ENCODE results near the gene OBSL1.

DNA sequence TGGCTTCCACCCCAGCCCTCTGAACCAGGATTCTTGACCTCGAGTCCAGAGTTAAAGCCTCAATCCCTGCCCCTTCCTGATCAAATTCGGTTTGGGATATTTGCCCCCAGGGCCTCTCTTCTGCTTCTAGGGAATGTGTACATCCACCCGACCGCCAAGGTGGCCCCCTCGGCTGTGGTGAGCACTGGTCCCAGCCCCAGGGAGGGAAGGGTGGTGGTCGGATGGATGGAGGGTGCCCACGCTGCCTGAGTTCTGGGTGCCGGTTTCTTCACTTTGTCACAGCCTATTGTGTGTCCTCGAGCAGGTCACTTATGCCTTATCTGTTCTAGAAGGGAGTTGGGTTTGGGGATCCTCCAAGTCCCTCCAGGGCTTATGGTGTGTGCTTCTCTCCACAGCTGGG is 65.8 kb downstream of the OBSL1 start:
- TF ChIP-seq, protein P1, sequence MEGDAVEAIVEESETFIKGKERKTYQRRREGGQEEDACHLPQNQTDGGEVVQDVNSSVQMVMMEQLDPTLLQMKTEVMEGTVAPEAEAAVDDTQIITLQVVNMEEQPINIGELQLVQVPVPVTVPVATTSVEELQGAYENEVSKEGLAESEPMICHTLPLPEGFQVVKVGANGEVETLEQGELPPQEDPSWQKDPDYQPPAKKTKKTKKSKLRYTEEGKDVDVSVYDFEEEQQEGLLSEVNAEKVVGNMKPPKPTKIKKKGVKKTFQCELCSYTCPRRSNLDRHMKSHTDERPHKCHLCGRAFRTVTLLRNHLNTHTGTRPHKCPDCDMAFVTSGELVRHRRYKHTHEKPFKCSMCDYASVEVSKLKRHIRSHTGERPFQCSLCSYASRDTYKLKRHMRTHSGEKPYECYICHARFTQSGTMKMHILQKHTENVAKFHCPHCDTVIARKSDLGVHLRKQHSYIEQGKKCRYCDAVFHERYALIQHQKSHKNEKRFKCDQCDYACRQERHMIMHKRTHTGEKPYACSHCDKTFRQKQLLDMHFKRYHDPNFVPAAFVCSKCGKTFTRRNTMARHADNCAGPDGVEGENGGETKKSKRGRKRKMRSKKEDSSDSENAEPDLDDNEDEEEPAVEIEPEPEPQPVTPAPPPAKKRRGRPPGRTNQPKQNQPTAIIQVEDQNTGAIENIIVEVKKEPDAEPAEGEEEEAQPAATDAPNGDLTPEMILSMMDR (IDR thresholded peaks at IDR 0.05; ENCODE audit: low read depth, low read length, poor library complexity, severe bottlenecking), result no peak
- TF ChIP-seq EZH2phosphoT487 (IDR thresholded peaks at IDR 0.05; ENCODE audit: borderline replicate concordance, low read length), result no peak
